Left ventricle myocardium inferior (tissue), 1 donor: ENCODE results near the gene NHERF1. TPM values are rescaled to one million over a fixed set of nuclear protein-coding genes. Genes with fewer than 3 reads are reported as not detected.

ENCODE experiments used
- DNase-seq: peaks from one replicate; pipeline ENCODE4 v3.0.0-alpha.2; 2020
- H3K27ac ChIP-seq: fragments of 200-600 bp; replicated peaks from 2 replicates; pipeline ENCODE4 v1.8.0; 2021
- H3K27me3 ChIP-seq: fragments of 200-600 bp; 2 replicates; pipeline ENCODE4 v1.8.0; 2021; ENCODE audit warnings: low read depth
- H3K36me3 ChIP-seq: fragments of 200-600 bp; 2 replicates; pipeline ENCODE4 v1.8.0; 2021
- H3K4me1 ChIP-seq: fragments of 200-600 bp; 2 replicates; pipeline ENCODE4 v1.8.0; 2021
- H3K4me3 ChIP-seq: fragments of 200-600 bp; 2 replicates; pipeline ENCODE4 v1.8.0; 2021; ENCODE audit warnings: mild to moderate bottlenecking, moderate library complexity
- H3K9me3 ChIP-seq: fragments of 200-600 bp; replicated peaks from 2 replicates; pipeline ENCODE4 v1.8.0; 2021
- intact Hi-C: fragments of 100-400 bp; cut with micrococcal nuclease; formaldehyde crosslinking; loops from one replicate; pipeline ENCODE4 v1.11.0; 2022
- microRNA-seq: library from miRNA; unstranded; fragments of <30 nt; microRNA quantifications from one replicate; pipeline ENCODE4 v1.2.0, GENCODE V29; 2020
- total RNA-seq: library from RNA; stranded (reverse); fragmentation: NEBNext Ultra II Directional; extraction: Animal tissue kit (Norgen Biotek cat#: 25700); gene quantifications from one replicate; pipeline ENCODE4 v1.2.1, GENCODE V29; 2021
- TF ChIP-seq, protein P1 (sequence below): fragments of 200-600 bp; IDR thresholded peaks from 2 replicates; pipeline ENCODE4 v1.8.0; 2021; ENCODE audit warnings: antibody characterized with exemption, mild to moderate bottlenecking, borderline replicate concordance
- donor health status: DM: no; HTN: yes; CAD: no; lungs with severe emphysema.

NHERF1 gene
- total RNA-seq, 1 donor from 2014 or later, result 11.3 TPM

DNA sequence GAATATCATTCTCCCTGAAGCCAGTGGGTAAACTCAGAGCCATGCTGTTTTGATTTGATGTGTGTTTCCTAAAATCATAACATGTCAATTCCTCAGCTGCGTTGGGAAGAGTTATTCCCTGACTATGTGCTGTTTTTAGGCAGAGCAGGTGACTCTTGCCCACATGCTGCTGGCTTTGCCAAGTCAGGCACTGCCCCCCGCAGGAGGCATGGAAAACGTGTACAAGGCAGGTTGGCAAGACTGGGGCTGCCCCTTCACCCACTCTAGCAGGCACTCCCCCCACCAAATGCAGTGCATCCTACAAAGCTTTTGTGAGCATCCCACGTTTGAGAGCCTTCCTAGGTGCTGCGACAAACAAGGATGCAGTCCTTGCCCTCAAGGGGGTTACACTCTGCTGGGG lies 66.0 kb downstream of the NHERF1 start:
- TF ChIP-seq, protein P1, sequence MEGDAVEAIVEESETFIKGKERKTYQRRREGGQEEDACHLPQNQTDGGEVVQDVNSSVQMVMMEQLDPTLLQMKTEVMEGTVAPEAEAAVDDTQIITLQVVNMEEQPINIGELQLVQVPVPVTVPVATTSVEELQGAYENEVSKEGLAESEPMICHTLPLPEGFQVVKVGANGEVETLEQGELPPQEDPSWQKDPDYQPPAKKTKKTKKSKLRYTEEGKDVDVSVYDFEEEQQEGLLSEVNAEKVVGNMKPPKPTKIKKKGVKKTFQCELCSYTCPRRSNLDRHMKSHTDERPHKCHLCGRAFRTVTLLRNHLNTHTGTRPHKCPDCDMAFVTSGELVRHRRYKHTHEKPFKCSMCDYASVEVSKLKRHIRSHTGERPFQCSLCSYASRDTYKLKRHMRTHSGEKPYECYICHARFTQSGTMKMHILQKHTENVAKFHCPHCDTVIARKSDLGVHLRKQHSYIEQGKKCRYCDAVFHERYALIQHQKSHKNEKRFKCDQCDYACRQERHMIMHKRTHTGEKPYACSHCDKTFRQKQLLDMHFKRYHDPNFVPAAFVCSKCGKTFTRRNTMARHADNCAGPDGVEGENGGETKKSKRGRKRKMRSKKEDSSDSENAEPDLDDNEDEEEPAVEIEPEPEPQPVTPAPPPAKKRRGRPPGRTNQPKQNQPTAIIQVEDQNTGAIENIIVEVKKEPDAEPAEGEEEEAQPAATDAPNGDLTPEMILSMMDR, result no peak
- intact Hi-C loops, result no loop called here
- Histone ChIP-seq H3K36me3 (peaks cover 9% of the 10 kb centered on the region), H3K27ac (no peak overlapping the region), H3K4me1 (peaks cover 48% of the 10 kb centered on the region), H3K27me3 (no peaks in the 10 kb centered on the region), H3K9me3 (no peaks in the 10 kb centered on the region), H3K4me3 (no peak overlapping the region)
- DNase-seq, result no peak

DNA sequence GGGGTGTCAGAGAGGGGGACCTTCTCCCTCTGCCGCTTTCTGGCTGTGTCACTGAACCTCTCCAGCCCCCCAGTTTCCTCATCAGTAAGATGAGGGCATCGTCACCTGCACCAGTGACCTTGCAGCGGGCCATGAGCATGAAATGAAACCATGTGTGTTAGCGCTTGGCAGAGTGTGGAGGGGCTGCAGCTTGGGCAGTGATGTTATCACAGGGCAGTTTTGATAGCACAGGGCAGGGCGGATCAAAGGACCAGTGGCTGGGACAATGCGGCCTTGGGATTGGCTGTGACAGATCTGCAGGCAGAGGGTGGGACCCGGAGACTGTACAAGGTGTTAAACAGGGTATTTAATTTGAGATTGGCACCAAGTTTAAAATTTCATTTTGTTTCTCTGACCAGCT lies 66.6 kb downstream of the NHERF1 start:
- no peak for DNase-seq
- H3K27me3 ChIP-seq, result no peaks in the 10 kb centered on the region
- TF ChIP-seq, protein P1, result no peak
- H3K9me3 ChIP-seq, result no peaks in the 10 kb centered on the region
- peaks cover 48% of the 10 kb centered on the region for H3K4me1 ChIP-seq
- H3K27ac ChIP-seq, result no peak overlapping the region
- no peak overlapping the region for H3K4me3 ChIP-seq
- peaks cover 13% of the 10 kb centered on the region for H3K36me3 ChIP-seq
- intact Hi-C loops, result no loop called here

DNA sequence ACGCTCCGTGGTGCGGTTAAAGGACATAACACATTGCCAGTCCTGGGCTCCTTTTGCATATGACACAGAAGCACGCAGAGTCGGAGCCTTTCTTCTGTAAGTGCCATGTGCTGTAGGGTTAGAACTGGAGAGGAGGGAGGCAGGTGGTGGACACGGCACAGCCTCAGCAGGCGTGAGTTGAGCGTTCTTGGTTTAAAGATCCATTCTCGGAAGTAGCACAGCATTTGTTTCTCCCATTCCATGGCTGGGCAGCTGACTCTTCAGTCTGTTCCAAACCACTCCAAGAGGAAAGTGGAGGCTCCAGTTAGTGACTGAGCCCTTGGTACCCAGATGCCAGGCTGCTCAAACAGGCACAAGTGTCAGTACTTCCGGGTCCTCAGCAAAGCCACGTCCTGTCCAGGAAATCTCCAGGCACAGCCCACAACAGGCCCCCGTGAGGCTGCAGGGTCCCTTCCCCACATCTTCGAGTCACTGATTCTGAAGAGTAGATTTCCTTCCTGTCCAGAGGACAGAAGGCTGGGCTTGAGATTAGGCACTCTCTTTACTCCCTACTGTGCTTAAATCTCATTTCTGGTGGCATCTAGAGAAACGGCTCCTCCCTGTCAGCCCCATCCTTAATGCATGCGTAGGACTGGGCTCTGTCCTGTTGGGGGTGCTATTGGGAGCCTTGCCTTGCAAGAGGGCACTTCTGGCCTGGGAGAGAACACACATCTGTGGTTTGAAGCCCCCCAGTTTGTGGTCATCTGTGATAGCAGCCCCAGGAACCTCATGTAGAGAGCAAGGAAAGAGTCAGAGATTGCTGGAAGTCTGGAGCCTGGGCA lies 67.3 kb downstream of the NHERF1 start:
- Histone ChIP-seq H3K27ac (no peak overlapping the region), H3K27me3 (no peaks in the 10 kb centered on the region), H3K9me3 (no peaks in the 10 kb centered on the region), H3K4me1 (peaks cover 45% of the 10 kb centered on the region), H3K4me3 (no peak overlapping the region), H3K36me3 (peaks cover 16% of the 10 kb centered on the region)
- no peak for DNase-seq
- TF ChIP-seq, protein P1, result no peak
- intact Hi-C loops, result no loop called here

DNA sequence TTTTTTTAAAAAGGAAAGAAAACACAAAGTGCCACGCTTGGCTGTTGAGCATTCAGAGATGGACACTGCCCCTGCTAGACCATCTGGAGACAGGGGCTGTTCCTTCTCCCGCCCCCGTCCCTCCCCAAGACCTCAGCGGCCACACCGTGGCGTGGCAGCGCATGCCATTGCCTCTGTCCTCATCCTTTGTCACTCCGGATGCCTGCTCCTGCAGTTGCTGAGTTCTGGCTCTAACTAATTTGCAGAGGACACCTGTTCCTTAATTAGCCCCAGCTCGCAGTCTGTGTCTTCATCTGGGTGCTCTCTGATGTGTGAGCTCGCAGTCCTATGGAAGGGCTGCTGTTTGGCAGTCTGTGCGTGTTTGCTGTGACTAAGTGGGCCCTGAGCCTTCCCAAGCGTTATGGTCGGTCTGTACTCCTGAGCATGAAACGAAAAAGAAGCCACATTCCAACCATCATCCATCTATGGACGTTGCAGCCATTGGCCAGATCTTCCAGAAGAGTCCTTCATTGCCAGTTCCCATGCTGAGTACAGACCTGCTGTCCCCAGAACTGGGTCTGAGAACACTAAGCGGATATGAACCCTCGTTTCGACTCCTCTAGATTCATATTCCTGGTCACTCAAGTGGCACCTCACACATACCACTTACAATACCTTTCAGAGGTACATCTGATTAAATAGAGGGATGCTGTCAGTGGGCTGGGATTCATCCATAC lies 68.6 kb downstream of the NHERF1 start:
- no peak overlapping the region for H3K27ac ChIP-seq
- TF ChIP-seq, protein P1, result no peak
- intact Hi-C loops, result no loop called here
- DNase-seq, result no peak
- H3K27me3 ChIP-seq, result no peaks in the 10 kb centered on the region
- H3K4me3 ChIP-seq, result no peak overlapping the region
- peaks cover 16% of the 10 kb centered on the region for H3K36me3 ChIP-seq
- H3K9me3 ChIP-seq, result no peaks in the 10 kb centered on the region
- peaks cover 37% of the 10 kb centered on the region for H3K4me1 ChIP-seq

DNA sequence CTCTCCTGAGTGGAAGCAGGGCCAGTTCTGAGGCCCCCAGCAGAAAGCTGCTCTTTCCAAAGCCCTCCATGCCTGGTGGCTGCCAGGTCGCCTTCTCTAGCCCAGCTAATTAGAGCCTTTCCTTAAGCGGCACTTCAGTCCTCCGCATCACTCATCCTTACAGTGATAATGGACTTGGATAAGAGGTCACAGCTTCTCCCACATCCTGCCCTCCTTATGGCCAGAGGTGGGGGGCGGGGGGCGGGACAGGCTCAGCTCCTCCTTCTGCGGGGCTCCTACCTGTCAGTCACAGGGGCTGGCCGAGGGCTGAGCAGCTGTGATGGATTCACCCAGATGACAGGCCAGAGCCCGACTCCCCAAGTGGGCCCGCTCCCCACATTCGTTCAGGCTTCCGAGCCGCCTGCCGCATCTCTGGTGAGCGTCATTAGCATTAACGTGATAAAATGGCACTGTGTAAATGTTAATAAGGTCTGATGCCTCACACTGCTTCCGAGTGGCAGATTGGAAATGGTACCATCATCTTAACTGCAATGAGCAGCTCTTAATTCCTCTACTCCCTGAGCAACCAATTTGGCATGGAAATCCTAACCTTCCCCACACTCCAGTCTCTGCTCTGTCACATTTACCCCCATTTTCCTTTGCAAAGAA lies 70.0 kb downstream of the NHERF1 start:
- Histone ChIP-seq H3K36me3 (peaks cover 16% of the 10 kb centered on the region), H3K4me3 (no peak overlapping the region), H3K27me3 (no peaks in the 10 kb centered on the region), H3K4me1 (peaks cover 32% of the 10 kb centered on the region), H3K9me3 (no peaks in the 10 kb centered on the region), H3K27ac (no peak overlapping the region)
- intact Hi-C loops, result no loop called here
- TF ChIP-seq, protein P1, result no peak
- DNase-seq, result no peak

Small RNAs within 50 kb of the gene (microRNA-seq; reads per million reads assigned to microRNA genes)
- gene MIR3615, result 10.9 reads per million, percentile 29 among the genes with 10 or more reads in this experiment

Other genes starting within 250 kb of the NHERF1 start
- gene CD300LB, start 217.2 kb upstream of the NHERF1 start, total RNA-seq, result not detected
- gene CD300C, start 202.5 kb upstream of the NHERF1 start, total RNA-seq, result 0.71 TPM
- gene CD300H, start 181.1 kb upstream of the NHERF1 start, total RNA-seq, result not detected
- gene CD300LD, start 156.3 kb upstream of the NHERF1 start, total RNA-seq, result not detected
- 0.30 TPM for gene CD300E, start 124.9 kb upstream of the NHERF1 start, total RNA-seq
- 0.55 TPM for gene CD300LF, start 35.7 kb upstream of the NHERF1 start, total RNA-seq
- gene RAB37, start 11.4 kb upstream of the NHERF1 start, total RNA-seq, result 1.9 TPM
- 18.6 TPM for gene NAT9, start 27.7 kb downstream of the NHERF1 start, total RNA-seq
- gene GRIN2C, start 111.3 kb downstream of the NHERF1 start, total RNA-seq, result 0.52 TPM
- gene FDXR, start 124.4 kb downstream of the NHERF1 start, total RNA-seq, result 5.7 TPM
- gene FADS6, start 145.0 kb downstream of the NHERF1 start, total RNA-seq, result not detected
- not detected for gene USH1G, start 174.6 kb downstream of the NHERF1 start, total RNA-seq
- gene OTOP2, start 175.6 kb downstream of the NHERF1 start, total RNA-seq, result not detected
- gene OTOP3, start 187.3 kb downstream of the NHERF1 start, total RNA-seq, result not detected
- 7.2 TPM for gene HID1, start 224.1 kb downstream of the NHERF1 start, total RNA-seq
- gene CDR2L, start 239.0 kb downstream of the NHERF1 start, total RNA-seq, result 17.4 TPM